ENCODE results near the gene NAGPA.

The NAGPA gene

GRCh38 chr16:5004311-5004710 is 29.4 kb downstream of the NAGPA start:
- no peak for ATAC-seq
- no peaks in the 10 kb centered on the region for H3K4me1 Mint-ChIP-seq
- H3K27me3 Mint-ChIP-seq = peaks cover 19% of the 10 kb centered on the region
- H3K9me3 Mint-ChIP-seq = no peaks in the 10 kb centered on the region
- no peak overlapping the region for H3K4me3 Mint-ChIP-seq
- H3K27ac Mint-ChIP-seq = no peak overlapping the region
- no peak for DNase-seq

- Mint-ChIP-seq H3K4me1 (no peaks in the 10 kb centered on the region), H3K9me3 (no peaks in the 10 kb centered on the region), H3K4me3 (no peak overlapping the region), H3K27ac (no peak overlapping the region), H3K27me3 (peaks cover 18% of the 10 kb centered on the region)
- no peak for ATAC-seq
- DNase-seq = no peak
Observed at GRCh38 chr16:5003828-5004227, 29.9 kb downstream of the NAGPA start.

- DNase-seq = no peak
- Mint-ChIP-seq H3K27ac (no peak overlapping the region), H3K9me3 (no peaks in the 10 kb centered on the region), H3K4me3 (no peak overlapping the region), H3K4me1 (no peaks in the 10 kb centered on the region), H3K27me3 (peaks cover 21% of the 10 kb centered on the region)
- no peak for ATAC-seq
Observed at GRCh38 chr16:5003211-5003610, 30.5 kb downstream of the NAGPA start.

GRCh38 chr16:5002699-5003143 is 31.0 kb downstream of the NAGPA start:
- no peak for DNase-seq
- Mint-ChIP-seq H3K4me1 (no peaks in the 10 kb centered on the region), H3K9me3 (no peaks in the 10 kb centered on the region), H3K27ac (no peak overlapping the region), H3K27me3 (peaks cover 21% of the 10 kb centered on the region), H3K4me3 (no peak overlapping the region)
- ATAC-seq = no peak

- DNase-seq (no peak), ATAC-seq (no peak)
- Mint-ChIP-seq H3K27ac (no peak overlapping the region), H3K9me3 (no peaks in the 10 kb centered on the region), H3K4me3 (no peak overlapping the region), H3K27me3 (peaks cover 22% of the 10 kb centered on the region), H3K4me1 (no peaks in the 10 kb centered on the region)
Observed at GRCh38 chr16:5001986-5002385, 31.7 kb downstream of the NAGPA start.

- Mint-ChIP-seq H3K9me3 (no peaks in the 10 kb centered on the region), H3K27ac (peak overlapping the region in 1 of 2 donors; percentile 35), H3K4me3 (no peak overlapping the region), H3K4me1 (no peaks in the 10 kb centered on the region), H3K27me3 (peaks cover 26% of the 10 kb centered on the region)
- DNase-seq (no peak), ATAC-seq (no peak)
Observed at GRCh38 chr16:5001571-5001970, 32.2 kb downstream of the NAGPA start.

- DNase-seq (no peak), ATAC-seq (no peak)
- no peaks in the 10 kb centered on the region for H3K9me3 Mint-ChIP-seq
- peaks cover 36% of the 10 kb centered on the region for H3K27me3 Mint-ChIP-seq
- no peak overlapping the region for H3K27ac Mint-ChIP-seq
- no peak overlapping the region for H3K4me3 Mint-ChIP-seq
- H3K4me1 Mint-ChIP-seq = no peaks in the 10 kb centered on the region
Observed at GRCh38 chr16:5000573-5001001, 33.1 kb downstream of the NAGPA start.

GRCh38 chr16:4994719-4995434 is 38.9 kb downstream of the NAGPA start:
- ATAC-seq = no peak
- no peak overlapping the region for H3K4me3 Mint-ChIP-seq
- no peak for DNase-seq
- H3K4me1 Mint-ChIP-seq = no peaks in the 10 kb centered on the region
- H3K27me3 Mint-ChIP-seq = peaks cover 46% of the 10 kb centered on the region
- H3K27ac Mint-ChIP-seq = no peak overlapping the region
- no peaks in the 10 kb centered on the region for H3K9me3 Mint-ChIP-seq

GRCh38 chr16:4991754-4992153 is 42.0 kb downstream of the NAGPA start:
- Mint-ChIP-seq H3K27me3 (peaks cover 68% of the 10 kb centered on the region), H3K4me1 (peaks cover 6% of the 10 kb centered on the region), H3K27ac (no peak overlapping the region), H3K4me3 (no peak overlapping the region), H3K9me3 (no peaks in the 10 kb centered on the region)
- ATAC-seq (no peak), DNase-seq (no peak)

GRCh38 chr16:4990415-4990814 is 43.3 kb downstream of the NAGPA start:
- H3K4me1 Mint-ChIP-seq = peaks cover 6% of the 10 kb centered on the region
- H3K4me3 Mint-ChIP-seq = no peak overlapping the region
- no peak for DNase-seq
- no peak for ATAC-seq
- H3K9me3 Mint-ChIP-seq = no peaks in the 10 kb centered on the region
- H3K27me3 Mint-ChIP-seq = peaks cover 66% of the 10 kb centered on the region
- no peak overlapping the region for H3K27ac Mint-ChIP-seq

GRCh38 chr16:4989391-4990006 is 44.2 kb downstream of the NAGPA start:
- ATAC-seq (no peak), DNase-seq (no peak)
- Mint-ChIP-seq H3K9me3 (no peaks in the 10 kb centered on the region), H3K4me3 (no peak overlapping the region), H3K4me1 (peaks cover 6% of the 10 kb centered on the region), H3K27me3 (peaks cover 57% of the 10 kb centered on the region), H3K27ac (no peak overlapping the region)

GRCh38 chr16:4988647-4989046 is 45.1 kb downstream of the NAGPA start:
- Mint-ChIP-seq H3K9me3 (no peaks in the 10 kb centered on the region), H3K4me3 (no peak overlapping the region), H3K27ac (no peak overlapping the region), H3K27me3 (peaks cover 61% of the 10 kb centered on the region), H3K4me1 (peaks cover 6% of the 10 kb centered on the region)
- ATAC-seq (no peak), DNase-seq (no peak)

GRCh38 chr16:4987580-4988374 is 46.0 kb downstream of the NAGPA start:
- peak; percentile 42 for ATAC-seq
- Mint-ChIP-seq H3K4me3 (peak overlapping the region in 1 of 2 donors; percentile 42), H3K4me1 (peaks cover 6% of the 10 kb centered on the region), H3K9me3 (no peaks in the 10 kb centered on the region), H3K27me3 (peaks cover 61% of the 10 kb centered on the region), H3K27ac (no peak overlapping the region)
- no peak for DNase-seq

- ATAC-seq (no peak), DNase-seq (no peak)
- Mint-ChIP-seq H3K4me1 (peaks cover 6% of the 10 kb centered on the region), H3K9me3 (no peaks in the 10 kb centered on the region), H3K27ac (no peak overlapping the region), H3K4me3 (no peak overlapping the region), H3K27me3 (peaks cover 58% of the 10 kb centered on the region)
Observed at GRCh38 chr16:4987250-4987579, 46.5 kb downstream of the NAGPA start.

- Mint-ChIP-seq H3K4me3 (no peak overlapping the region), H3K27me3 (peaks cover 71% of the 10 kb centered on the region), H3K4me1 (peaks cover 6% of the 10 kb centered on the region), H3K9me3 (no peaks in the 10 kb centered on the region), H3K27ac (no peak overlapping the region)
- ATAC-seq (no peak), DNase-seq (no peak)
Observed at GRCh38 chr16:4984174-4984990, 49.4 kb downstream of the NAGPA start.
